IPS DF 4.7 (cell line): ENCODE results near the gene GPATCH3.

ENCODE experiments used
- DNase-seq: peaks from one replicate; pipeline ENCODE4 v3.0.0-alpha.2; 2013; ENCODE audit warnings: low spot score; ENCODE audit errors: extremely low read depth

GPATCH3 gene

DNA sequence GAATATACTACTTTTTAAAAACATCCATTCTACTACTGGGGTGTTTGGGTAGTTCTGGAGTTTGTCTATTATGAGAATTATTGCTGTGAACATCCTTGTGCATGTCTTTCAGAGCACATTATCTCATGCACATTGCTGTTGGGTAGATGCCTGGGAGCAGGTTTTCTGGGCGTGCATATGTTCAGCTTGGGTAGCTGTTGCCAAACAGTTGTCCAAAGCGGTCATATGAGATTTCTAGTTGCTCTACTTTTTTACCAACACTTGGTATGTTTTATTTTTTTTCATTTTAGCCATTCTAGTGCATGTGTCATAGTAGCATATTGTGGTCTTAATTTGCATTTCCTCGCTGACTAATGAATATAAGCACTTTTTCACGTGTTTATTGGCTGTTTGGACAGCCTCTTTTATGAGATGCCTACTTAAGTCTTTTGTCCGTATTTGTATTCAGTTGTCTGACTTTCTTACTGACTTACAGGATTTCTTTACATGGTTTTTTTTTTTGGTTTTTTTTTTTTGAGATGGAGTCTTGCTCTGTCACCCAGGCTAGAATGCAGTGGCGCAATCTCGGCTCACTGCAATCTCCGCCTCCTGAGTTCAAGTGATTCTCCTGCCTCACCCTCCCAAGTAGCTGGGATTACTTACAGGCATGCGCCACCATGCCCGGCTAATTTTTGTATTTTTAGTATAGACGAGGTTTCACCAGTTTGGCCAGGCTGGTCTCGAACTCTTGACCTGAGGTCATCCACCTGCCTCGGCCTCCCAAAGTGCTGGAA lies 55.7 kb downstream of the GPATCH3 start:
- no peak for DNase-seq
